Measurements from ENCODE around the gene FKRP. TPM values are rescaled to one million over a fixed set of nuclear protein-coding genes. Genes with fewer than 3 reads are reported as not detected.
A peak's percentile ranks its signal among the peaks of the same experiment; 100 is the strongest.

FKRP gene
- total RNA-seq, 6 experiments from 2014 or later = 31.4 to 36.8 (median 33.2) TPM

- peak overlapping the region; percentile 97 for H3K27ac Mint-ChIP-seq
- H3K36me3 Mint-ChIP-seq (ENCODE audit: low read depth) = peaks cover 47% of the 10 kb centered on the region
- peaks cover 59% of the 10 kb centered on the region for H3K4me1 Mint-ChIP-seq (ENCODE audit: low read depth)
- peak overlapping the region; percentile 97 for H3K4me3 Mint-ChIP-seq
- peaks cover 4% of the 10 kb centered on the region; the same call in 1 of the 2 replicates for H3K27me3 Mint-ChIP-seq (ENCODE audit: insufficient read depth)
- TF ChIP-seq CTCF (IDR thresholded peaks at IDR 0.05) = peak; percentile 70
- no peaks in the 10 kb centered on the region for H3K9me3 Mint-ChIP-seq
- DNase-seq = peak; percentile 94
Observed at GRCh38 chr19:46784262-46785053, 38.6 kb downstream of the FKRP start.

DNA sequence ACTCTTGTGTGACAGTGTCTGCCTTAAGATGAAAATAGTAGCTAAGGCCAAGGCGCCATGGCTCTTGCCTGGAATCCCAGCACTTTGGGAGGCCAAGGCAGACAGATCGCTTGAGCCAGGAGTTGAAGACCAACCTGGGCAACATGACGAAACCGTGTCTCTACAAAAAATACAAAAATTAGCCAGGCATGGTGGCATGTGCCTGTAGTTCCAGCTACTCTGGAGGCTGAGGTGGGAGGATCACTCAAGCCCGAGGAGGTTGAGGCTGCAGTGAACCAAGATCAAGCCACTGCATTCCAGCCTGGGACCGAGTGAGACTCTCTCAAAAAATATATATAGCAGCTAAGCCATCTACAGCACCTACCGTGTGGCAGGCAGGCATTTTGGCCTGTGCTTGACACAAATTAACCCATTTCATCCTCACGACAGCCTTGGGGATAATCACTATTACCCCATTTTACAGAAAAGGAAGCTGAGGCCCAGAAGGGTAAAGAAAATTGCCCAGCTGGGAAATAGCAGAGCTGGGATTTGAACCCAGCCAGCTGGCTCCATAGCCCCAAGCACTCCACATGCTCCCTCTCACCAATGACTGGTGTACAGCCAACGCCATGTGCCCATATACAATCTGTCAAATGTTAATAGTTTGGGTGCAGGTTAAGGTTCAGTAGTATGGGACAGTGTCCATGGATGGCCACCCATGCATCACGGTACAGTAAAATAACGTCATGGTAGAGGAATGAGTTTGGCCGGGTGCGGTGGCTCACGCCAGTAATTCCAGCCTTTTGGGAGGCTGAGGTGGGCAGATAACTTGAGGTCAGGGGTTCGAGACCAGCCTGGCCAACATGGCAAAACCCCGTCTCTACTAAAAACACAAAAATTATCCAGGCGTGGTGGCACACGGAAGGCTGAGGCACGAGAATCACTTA is 39.5 kb downstream of the FKRP start:
- H3K36me3 Mint-ChIP-seq (ENCODE audit: low read depth) = peaks cover 47% of the 10 kb centered on the region
- no peak for TF ChIP-seq CTCF (IDR thresholded peaks at IDR 0.05)
- H3K4me3 Mint-ChIP-seq = peak overlapping the region; percentile 97
- DNase-seq = no peak
- H3K9me3 Mint-ChIP-seq = no peaks in the 10 kb centered on the region
- peaks cover 4% of the 10 kb centered on the region; the same call in 1 of the 2 replicates for H3K27me3 Mint-ChIP-seq (ENCODE audit: insufficient read depth)
- H3K4me1 Mint-ChIP-seq (ENCODE audit: low read depth) = peaks cover 60% of the 10 kb centered on the region
- H3K27ac Mint-ChIP-seq = peak overlapping the region; percentile 97

- Mint-ChIP-seq H3K4me3 (peak overlapping the region; percentile 97), H3K36me3 (ENCODE audit: low read depth) (peaks cover 47% of the 10 kb centered on the region), H3K9me3 (no peaks in the 10 kb centered on the region), H3K4me1 (ENCODE audit: low read depth) (peaks cover 59% of the 10 kb centered on the region), H3K27ac (peak overlapping the region; percentile 97), H3K27me3 (ENCODE audit: insufficient read depth) (peaks cover 4% of the 10 kb centered on the region; the same call in 1 of the 2 replicates)
- TF ChIP-seq CTCF (IDR thresholded peaks at IDR 0.05) = no peak
- DNase-seq = no peak
Observed at GRCh38 chr19:46785980-46786235, 40.1 kb downstream of the FKRP start.

DNA sequence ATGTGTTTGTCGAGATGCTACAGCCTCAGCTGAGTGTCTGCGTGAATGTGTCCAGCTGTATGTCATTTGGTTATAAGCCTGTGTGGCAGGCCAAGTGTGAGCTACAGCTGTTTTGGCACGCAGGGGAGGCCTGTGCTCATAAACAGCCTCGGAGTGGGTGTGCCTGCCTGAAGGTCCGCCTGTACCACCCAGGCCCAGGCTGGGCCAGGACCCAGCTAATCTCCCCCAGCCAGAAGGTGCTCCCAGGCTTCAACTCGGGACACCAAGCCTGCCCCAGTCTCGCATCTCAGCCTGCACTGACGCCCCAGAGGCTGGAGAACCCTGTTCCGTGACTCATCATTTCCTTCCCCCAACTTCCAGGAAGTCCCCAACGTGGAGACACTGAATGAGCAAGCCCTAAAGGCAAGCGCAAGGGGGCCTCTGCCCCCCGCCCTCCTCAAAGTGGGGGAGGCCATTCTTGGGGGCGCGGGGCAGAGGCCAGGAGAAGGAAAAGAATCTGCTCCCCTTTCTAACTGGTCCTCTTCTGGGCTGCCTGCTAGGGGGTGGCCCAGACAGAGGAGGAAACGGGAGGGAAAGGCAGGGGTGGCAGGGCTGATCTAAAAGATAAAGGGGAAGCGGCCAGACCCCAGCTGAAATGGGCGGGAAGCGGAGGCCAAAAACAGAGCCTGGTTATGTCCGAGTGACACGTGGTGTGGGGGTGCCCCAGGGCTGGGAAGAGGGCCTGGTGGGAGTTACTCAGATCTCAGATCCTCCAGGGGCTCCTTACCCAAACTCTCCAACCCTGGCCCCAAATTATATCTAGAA is 40.6 kb downstream of the FKRP start:
- peak; percentile 23; the same call in 1 of the 2 replicates for TF ChIP-seq CTCF (IDR thresholded peaks at IDR 0.05)
- peaks cover 4% of the 10 kb centered on the region; the same call in 1 of the 2 replicates for H3K27me3 Mint-ChIP-seq (ENCODE audit: insufficient read depth)
- no peaks in the 10 kb centered on the region for H3K9me3 Mint-ChIP-seq
- peak; percentile 87 for DNase-seq
- H3K4me1 Mint-ChIP-seq (ENCODE audit: low read depth) = peaks cover 54% of the 10 kb centered on the region
- H3K36me3 Mint-ChIP-seq (ENCODE audit: low read depth) = peaks cover 46% of the 10 kb centered on the region
- peak overlapping the region; percentile 97 for H3K4me3 Mint-ChIP-seq
- peak overlapping the region; percentile 97 for H3K27ac Mint-ChIP-seq

- DNase-seq = no peak
- H3K27ac Mint-ChIP-seq = peak overlapping the region; percentile 97
- H3K4me3 Mint-ChIP-seq = peak overlapping the region; percentile 97
- H3K36me3 Mint-ChIP-seq (ENCODE audit: low read depth) = peaks cover 42% of the 10 kb centered on the region
- H3K27me3 Mint-ChIP-seq (ENCODE audit: insufficient read depth) = peaks cover 4% of the 10 kb centered on the region; the same call in 1 of the 2 replicates
- TF ChIP-seq CTCF (IDR thresholded peaks at IDR 0.05) = no peak
- H3K4me1 Mint-ChIP-seq (ENCODE audit: low read depth) = peaks cover 54% of the 10 kb centered on the region
- H3K9me3 Mint-ChIP-seq = no peaks in the 10 kb centered on the region
Observed at GRCh38 chr19:46787040-46787330, 41.1 kb downstream of the FKRP start.

All from HFFc6 (cell line).